GM23338 (cell line): ENCODE data around the gene REX1BD. TPM values are rescaled to one million over a fixed set of nuclear protein-coding genes. Genes with fewer than 3 reads are reported as not detected.

ENCODE experiments used
- ATAC-seq: fragments of 200-7000 bp; cut with Tn5 transposase; 3 replicates; pipeline ENCODE4 v1.9.1; 2020
- DNase-seq: peaks from one replicate; pipeline ENCODE4 v3.0.0-alpha.2; 2015; ENCODE audit warnings: low spot score
- H2AFZ ChIP-seq: fragments of 200-600 bp; sonication (generic); 2 replicates; pipeline ENCODE4 v1.8.0; 2016; ENCODE audit warnings: antibody characterized with exemption, mild to moderate bottlenecking, moderate library complexity
- H3F3A ChIP-seq: fragments of 200-600 bp; sonication (generic); replicated peaks from 2 replicates; pipeline ENCODE4 v1.8.0; 2017; ENCODE audit warnings: antibody characterized with exemption, mixed run types, low read depth
- H3K27ac ChIP-seq: fragments of 200-600 bp; sonication (generic); 2 replicates; pipeline ENCODE4 v1.6.1; 2016; ENCODE audit warnings: low read depth
- H3K27me3 ChIP-seq: fragments of 200-600 bp; sonication (generic); 2 replicates; pipeline ENCODE4 v1.8.0; 2016; ENCODE audit warnings: mild to moderate bottlenecking, mixed run types, moderate library complexity; ENCODE audit not compliant: insufficient read depth
- H3K36me3 ChIP-seq: fragments of 200-600 bp; sonication (generic); 2 replicates; pipeline ENCODE4 v1.8.0; 2016; ENCODE audit warnings: mild to moderate bottlenecking; ENCODE audit not compliant: insufficient read depth
- H3K4me1 ChIP-seq: fragments of 200-600 bp; sonication (generic); 2 replicates; pipeline ENCODE4 v1.8.0; 2016; ENCODE audit warnings: mild to moderate bottlenecking, moderate library complexity; ENCODE audit not compliant: insufficient read depth
- H3K4me2 ChIP-seq: fragments of 200-600 bp; sonication (generic); 2 replicates; pipeline ENCODE4 v1.7.1; 2017; ENCODE audit warnings: mixed run types
- H3K4me3 ChIP-seq: fragments of 200-600 bp; sonication (generic); 2 replicates; pipeline ENCODE4 v1.6.1; 2016; ENCODE audit warnings: mixed run types
- H3K79me2 ChIP-seq: fragments of 200-600 bp; sonication (generic); replicated peaks from 2 replicates; pipeline ENCODE4 v1.8.0; 2017; ENCODE audit warnings: mild to moderate bottlenecking; ENCODE audit not compliant: insufficient read depth
- H3K9me2 ChIP-seq: fragments of 200-600 bp; sonication (generic); 2 replicates; pipeline ENCODE4 v1.8.0; 2017; ENCODE audit not compliant: insufficient read depth
- H4K20me1 ChIP-seq: fragments of 200-600 bp; sonication (generic); replicated peaks from 2 replicates; pipeline ENCODE4 v1.8.0; 2017; ENCODE audit warnings: mild to moderate bottlenecking; ENCODE audit not compliant: insufficient read depth
- H3K27ac Mint-ChIP-seq: 2 replicates; pipeline ENCODE4 v1.8.0; 2020; ENCODE audit warnings: inconsistent platforms, mild to moderate bottlenecking, moderate library complexity, mixed read lengths
- H3K27me3 Mint-ChIP-seq: 3 replicates; pipeline ENCODE4 v1.8.0; 2022; ENCODE audit warnings: low read depth, mild to moderate bottlenecking, moderate library complexity, mixed read lengths, inconsistent platforms; ENCODE audit not compliant: insufficient read depth, poor library complexity
- H3K36me3 Mint-ChIP-seq: 3 replicates; pipeline ENCODE4 v1.8.0; 2021; ENCODE audit warnings: low read depth, mild to moderate bottlenecking, inconsistent platforms, moderate library complexity, mixed read lengths
- H3K4me1 Mint-ChIP-seq: 3 replicates; pipeline ENCODE4 v1.8.0; 2020; ENCODE audit warnings: mild to moderate bottlenecking, inconsistent platforms, mixed read lengths
- H3K4me3 Mint-ChIP-seq: 3 replicates; pipeline ENCODE4 v1.8.0; 2021; ENCODE audit warnings: moderate library complexity, mild to moderate bottlenecking, inconsistent platforms, mixed read lengths
- H3K9me3 Mint-ChIP-seq: 3 replicates; pipeline ENCODE4 v1.8.0; 2020; ENCODE audit warnings: moderate library complexity, mild to moderate bottlenecking, inconsistent platforms, mixed read lengths
- CREB1 ChIP-seq: fragments of 250-450 bp; sonication (Bioruptor Pico); IDR thresholded peaks from 2 replicates; pipeline ENCODE4 v1.5.0; 2020; ENCODE audit warnings: low read depth, mild to moderate bottlenecking, moderate library complexity
- CTCF ChIP-seq, 2 experiments: fragments of 200-600 bp in 1 of 2; sonication (generic) in 1 of 2; conservative IDR thresholded peaks; 2 replicates each; pipeline versions ENCODE4 v1.5.1 to v1.6.1; 2016 to 2017; ENCODE audit warnings: antibody characterized with exemption in 2 of 2, low read depth in 2 of 2, mild to moderate bottlenecking in 2 of 2, moderate library complexity in 1 of 2
- ETS1 ChIP-seq: IDR thresholded peaks from 2 replicates; pipeline ENCODE4 v1.6.1; 2016; ENCODE audit warnings: antibody characterized with exemption
- EZH2 ChIP-seq: fragments of 200-600 bp; sonication (generic); IDR thresholded peaks from one replicate; pipeline ENCODE4 v1.8.0; 2017; ENCODE audit warnings: antibody characterized with exemption, mild to moderate bottlenecking, low read depth; ENCODE audit not compliant: unreplicated experiment
- JUNB ChIP-seq: IDR thresholded peaks from one replicate; pipeline ENCODE4 v1.6.1; 2016; ENCODE audit warnings: antibody characterized with exemption; ENCODE audit not compliant: unreplicated experiment
- NANOG ChIP-seq: IDR thresholded peaks from 2 replicates; pipeline ENCODE4 v1.6.1; 2016; ENCODE audit warnings: antibody characterized with exemption, borderline replicate concordance
- POLR2AphosphoS5 ChIP-seq: IDR thresholded peaks from 2 replicates; pipeline ENCODE4 v1.6.1; 2016; ENCODE audit warnings: antibody characterized with exemption, low read depth
- STAT1 ChIP-seq: IDR thresholded peaks from one replicate; pipeline ENCODE4 v1.6.1; 2016; ENCODE audit warnings: antibody characterized with exemption; ENCODE audit not compliant: unreplicated experiment
- ZNF114 ChIP-seq: fragments of 250-450 bp; sonication (Bioruptor Pico); IDR thresholded peaks from 2 replicates; pipeline ENCODE4 v1.5.0; 2020; ENCODE audit warnings: mild to moderate bottlenecking, moderate library complexity
- ZNF331 ChIP-seq: fragments of 250-450 bp; sonication (Bioruptor Pico); IDR thresholded peaks from 2 replicates; pipeline ENCODE4 v1.5.0; 2020; ENCODE audit warnings: low read depth, mild to moderate bottlenecking, moderate library complexity
- polyA plus RNA-seq: library from polyadenylated mRNA; unstranded; fragments of >200 nt; fragmentation: Nextera tagmentation; extraction: Ambion mirVana; gene quantifications from 2 replicates; pipeline ENCODE4 v1.2.1, GENCODE V29; 2016
- total RNA-seq: library from RNA; depleted of rRNA; stranded (reverse); fragments of >200 nt; shearing (Covaris generic); gene quantifications from 2 replicates; pipeline ENCODE4 v1.2.3, GENCODE V29; 2014

REX1BD gene
- total and polyA plus RNA-seq, 2 experiments from 2014 or later: 124 to 138 TPM

- no peak for TF ChIP-seq ETS1
- TF ChIP-seq CREB1 (CRISPR knock-in tag): no peak
- no peak for TF ChIP-seq JUNB
- no peak for TF ChIP-seq POLR2AphosphoS5
- TF ChIP-seq STAT1: no peak
- peak; percentile 82 for TF ChIP-seq EZH2
Observed at GRCh38 chr19:18611327-18612050, 22.9 kb downstream of the REX1BD start (continued).

- H3K4me1 Mint-ChIP-seq: peaks cover 39% of the 10 kb centered on the region
- no peak overlapping the region for H3K27ac Mint-ChIP-seq
- peak; percentile 53 for DNase-seq
Observed at GRCh38 chr19:18612051-18612771, 23.6 kb downstream of the REX1BD start.

More at GRCh38 chr19:18612051-18612771, 23.6 kb downstream of the REX1BD start:
- no peak overlapping the region for H3K27ac ChIP-seq
- TF ChIP-seq EZH2 (peak; percentile 47), CTCF (conservative IDR thresholded peaks at IDR 0.05; ENCODE audit: low read depth in 2 of 2) (no peak), ZNF331 (CRISPR knock-in tag) (no peak), NANOG (no peak), POLR2AphosphoS5 (no peak), STAT1 (no peak), ZNF114 (no peak)
- peak; percentile 4 for ATAC-seq
- H3K27me3 ChIP-seq: peaks cover 90% of the 10 kb centered on the region
- H3K4me3 Mint-ChIP-seq: peak overlapping the region; percentile 80
- no peaks in the 10 kb centered on the region for H3K36me3 ChIP-seq
- H3K79me2 ChIP-seq: no peaks in the 10 kb centered on the region
- H4K20me1 ChIP-seq: no peaks in the 10 kb centered on the region
- H3K9me3 Mint-ChIP-seq: no peaks in the 10 kb centered on the region
- peaks cover 82% of the 10 kb centered on the region for H3K27me3 Mint-ChIP-seq
- H3K4me1 ChIP-seq: peaks cover 53% of the 10 kb centered on the region
- peak overlapping the region; percentile 76 for H3K4me3 ChIP-seq
- peaks cover 25% of the 10 kb centered on the region for H3F3A ChIP-seq
- 0 out of 2 replicates have a peak, but pooled peaks cover 2% of the 10 kb centered on the region for H3K9me2 ChIP-seq
- H3K4me2 ChIP-seq: peak overlapping the region; percentile 94
- H2AFZ ChIP-seq: peak overlapping the region; percentile 72
- peaks cover 2% of the 10 kb centered on the region; the same call in 1 of the 3 replicates for H3K36me3 Mint-ChIP-seq
